NCI-H2196 treated with DMSO at 0.1 percent for 48 hours (cell line): Measurements from ENCODE around the gene SLC6A19.

Experiments used
- DNase-seq: peaks from one replicate; lab custom pipeline; 2025; ENCODE audit not compliant: unreplicated experiment; lab: John Stamatoyannopoulos, UW

The SLC6A19 gene

GRCh38 chr5:1165864-1166263, 35.5 kb upstream of the SLC6A19 start:
- DNase-seq: no peak

- no peak for DNase-seq
Observed at GRCh38 chr5:1166370-1166769, 35.0 kb upstream of the SLC6A19 start.

GRCh38 chr5:1167361-1167727, 34.1 kb upstream of the SLC6A19 start:
- DNase-seq: no peak

- peak; percentile 82 for DNase-seq
Observed at GRCh38 chr5:1167728-1168709, 33.4 kb upstream of the SLC6A19 start.

GRCh38 chr5:1168796-1169195, 32.6 kb upstream of the SLC6A19 start:
- no peak for DNase-seq

GRCh38 chr5:1169211-1170115, 31.9 kb upstream of the SLC6A19 start:
- DNase-seq: no peak

- DNase-seq: no peak
Observed at GRCh38 chr5:1171340-1171941, 30.0 kb upstream of the SLC6A19 start.

- no peak for DNase-seq
Observed at GRCh38 chr5:1172007-1172581, 29.3 kb upstream of the SLC6A19 start.

- no peak for DNase-seq
Observed at GRCh38 chr5:1172670-1173404, 28.6 kb upstream of the SLC6A19 start.

GRCh38 chr5:1173485-1174070, 27.8 kb upstream of the SLC6A19 start:
- no peak for DNase-seq

GRCh38 chr5:1174122-1174936, 27.1 kb upstream of the SLC6A19 start:
- no peak for DNase-seq

GRCh38 chr5:1175015-1175414, 26.4 kb upstream of the SLC6A19 start:
- DNase-seq: no peak

- no peak for DNase-seq
Observed at GRCh38 chr5:1175801-1176472, 25.5 kb upstream of the SLC6A19 start.

- DNase-seq: no peak
Observed at GRCh38 chr5:1176473-1177391, 24.7 kb upstream of the SLC6A19 start.

GRCh38 chr5:1177826-1178528, 23.4 kb upstream of the SLC6A19 start:
- no peak for DNase-seq

- DNase-seq: no peak
Observed at GRCh38 chr5:1178529-1179382, 22.6 kb upstream of the SLC6A19 start.
